GM19328 (cell line): Measurements from ENCODE around the gene WEE2.
"Not testable (repeated sequence)": the region's sequence is repeated elsewhere in the genome, so short reads cannot be mapped to it uniquely, and the experiment has no call there.

ENCODE experiments used
- ATAC-seq: cut with Tn5 transposase; IDR thresholded peaks from one replicate; pipeline ENCODE4 v1.9.1; 2021; ENCODE audit warnings: mild to moderate bottlenecking, moderate library complexity; ENCODE audit not compliant: unreplicated experiment

Gene WEE2

DNA sequence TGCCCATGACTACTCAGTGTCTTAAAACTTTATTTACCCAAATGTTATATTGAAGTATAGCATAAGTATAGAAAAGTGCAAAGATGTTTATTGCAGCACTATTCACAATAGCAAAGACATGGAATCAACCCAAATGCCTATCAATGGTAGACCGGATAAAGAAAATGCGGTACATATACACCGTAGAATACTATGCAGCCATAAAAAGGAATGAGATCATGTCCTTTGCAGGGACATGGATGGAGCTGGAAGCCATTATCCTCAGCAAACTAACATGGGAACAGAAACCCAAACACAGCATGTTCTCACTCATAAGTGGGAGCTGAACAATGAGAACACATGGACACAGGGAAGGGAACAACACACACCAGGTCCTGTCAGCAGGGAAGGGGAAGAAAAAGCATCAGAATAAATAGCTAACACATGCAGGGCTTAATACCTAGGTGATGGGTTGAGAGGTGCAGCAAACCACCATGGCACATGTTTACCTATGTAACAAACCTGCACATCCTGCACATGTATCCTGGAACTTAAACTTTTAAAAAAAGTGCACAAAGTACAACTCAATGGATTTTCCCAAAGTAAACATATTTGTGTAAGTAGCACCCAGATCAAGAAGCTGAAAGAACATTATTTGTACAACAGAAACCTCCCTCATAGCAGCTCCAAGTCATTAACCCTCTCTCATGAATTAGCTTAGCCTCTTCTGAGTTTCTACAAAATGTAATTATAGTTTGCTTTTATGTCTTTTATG is 18.9 kb upstream of the WEE2 start:
- ATAC-seq: not testable (repeated sequence)

DNA sequence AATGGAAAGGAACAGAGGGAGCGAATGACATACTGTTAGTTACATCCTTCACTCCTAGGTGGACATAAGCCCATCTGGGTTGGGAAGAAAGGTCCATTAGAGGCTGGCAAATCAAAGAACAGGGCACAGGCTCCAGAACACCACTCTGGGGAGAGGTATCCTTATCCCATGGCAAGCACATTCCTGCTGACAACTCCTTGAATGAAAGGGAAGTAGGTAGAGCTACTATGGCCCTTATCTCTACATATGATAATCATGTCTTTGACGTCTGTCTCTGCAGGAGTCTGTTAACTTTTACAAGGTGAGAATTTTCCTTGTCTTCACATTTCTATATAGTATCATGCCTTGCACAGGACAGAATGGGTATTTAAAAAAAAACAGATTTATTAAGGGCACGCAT is 16.6 kb upstream of the WEE2 start:
- ATAC-seq: no peak

DNA sequence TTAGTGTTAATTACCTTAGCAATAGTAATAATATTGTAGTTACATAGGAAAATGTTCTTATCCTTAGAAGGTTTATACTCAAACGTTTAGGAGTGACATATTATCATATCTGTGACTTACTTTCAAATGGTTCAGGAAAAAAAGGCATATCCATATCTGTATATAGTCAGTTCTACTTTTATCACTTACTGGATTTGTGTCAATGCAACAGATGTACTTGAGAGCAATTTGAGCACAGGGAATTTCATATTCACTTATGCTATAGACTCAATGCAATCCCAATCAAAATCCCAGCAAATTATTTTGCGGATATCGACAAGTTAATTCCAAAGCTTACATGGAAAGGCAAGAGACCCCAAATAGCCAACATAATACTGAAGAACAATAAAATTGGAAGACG is 16.2 kb upstream of the WEE2 start:
- no peak for ATAC-seq

- ATAC-seq: no peak
These were observed 15.1 kb upstream of the WEE2 start for GRCh38 chr7:141693082-141693481.

DNA sequence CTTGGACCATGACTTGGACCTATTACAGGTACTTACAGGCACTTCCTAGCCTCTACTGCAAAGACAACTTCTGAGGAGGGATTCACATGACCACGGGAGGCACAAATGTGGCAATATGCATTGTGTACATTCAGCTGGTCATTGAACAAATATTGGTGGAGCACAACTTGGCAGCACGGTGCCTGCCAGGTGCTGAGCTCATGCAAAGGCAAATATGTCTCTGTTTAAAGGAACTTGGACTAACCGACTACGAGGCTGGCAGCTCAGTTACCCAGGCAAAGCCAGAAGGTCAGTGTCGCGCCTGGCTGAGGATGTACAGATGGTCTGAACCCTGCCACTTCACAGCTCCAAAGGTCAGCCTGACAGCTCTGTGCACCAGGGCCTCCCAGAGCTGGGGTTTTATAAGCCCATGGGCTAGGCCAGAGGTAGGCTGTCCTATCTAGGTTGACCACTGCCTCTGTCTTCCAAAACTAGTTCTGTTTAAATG is 12.3 kb upstream of the WEE2 start:
- ATAC-seq: no peak

- ATAC-seq: no peak
These were observed 11.8 kb upstream of the WEE2 start for GRCh38 chr7:141696348-141696747.

GRCh38 chr7:141697211-141697871 is 10.8 kb upstream of the WEE2 start:
- ATAC-seq: no peak

DNA sequence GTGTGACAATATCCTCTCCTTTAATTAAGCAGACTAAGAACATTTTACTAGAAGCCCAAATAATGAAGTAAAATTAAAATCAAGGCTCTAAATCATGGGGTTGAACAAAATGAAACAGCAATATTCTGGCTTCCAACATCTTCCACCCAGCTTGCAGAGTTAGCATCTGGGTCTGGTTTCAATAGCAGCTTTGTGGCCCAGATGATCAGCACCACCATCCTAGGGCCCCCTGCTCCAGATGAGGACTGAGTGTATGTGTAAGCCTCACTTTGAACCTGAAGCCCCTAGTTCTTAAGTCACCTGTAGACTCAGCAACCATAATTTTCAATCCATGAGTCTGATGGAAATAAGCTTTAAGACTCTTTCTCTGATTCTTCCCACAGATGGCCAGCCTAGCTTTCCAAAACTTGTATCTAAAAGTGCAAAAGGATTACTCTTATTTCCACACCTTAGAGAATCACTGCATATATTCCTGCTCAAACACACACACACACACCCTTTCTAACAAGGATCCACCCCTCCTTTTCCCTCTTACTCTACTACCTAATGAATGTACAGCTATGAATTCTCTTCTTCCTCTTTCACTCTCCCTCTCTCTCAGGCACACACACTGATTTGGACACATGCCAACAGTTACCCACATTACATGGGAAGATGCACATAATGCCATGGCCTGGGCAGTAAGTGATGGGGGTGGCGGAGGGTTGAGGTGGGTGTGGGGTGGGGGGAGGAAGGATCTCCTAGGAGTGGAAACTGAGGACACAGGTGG is 9.7 kb upstream of the WEE2 start:
- ATAC-seq: no peak

- no peak for ATAC-seq
These were observed 8.3 kb upstream of the WEE2 start for GRCh38 chr7:141699860-141700259.

GRCh38 chr7:141700296-141700847 is 7.8 kb upstream of the WEE2 start:
- ATAC-seq: no peak

DNA sequence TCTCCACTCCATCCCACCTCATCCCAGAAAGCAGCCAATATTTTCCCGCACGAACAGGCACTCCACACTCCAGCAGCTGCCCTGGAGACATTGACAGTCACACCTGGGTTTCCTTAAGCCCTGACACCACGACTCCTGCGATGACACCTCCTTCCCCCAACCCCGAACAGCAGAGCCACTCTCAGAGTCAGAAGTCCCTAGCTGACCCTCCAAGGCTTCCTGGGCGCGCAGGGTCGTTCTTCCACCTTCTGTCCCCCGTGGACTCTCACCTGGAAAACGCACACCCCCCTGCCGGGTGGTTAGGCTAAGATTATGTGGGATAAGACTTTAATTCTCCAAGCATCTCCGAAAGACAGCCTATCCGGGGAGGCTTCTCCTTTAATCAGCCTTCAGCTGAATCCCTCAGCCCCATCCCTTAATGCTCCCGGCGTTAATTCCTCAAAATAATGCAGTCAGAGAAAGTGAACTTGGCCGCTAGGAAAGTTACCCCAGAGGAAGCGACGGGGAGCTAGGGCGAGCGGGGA is 7.2 kb upstream of the WEE2 start:
- ATAC-seq: no peak

GRCh38 chr7:141701489-141702046 is 6.6 kb upstream of the WEE2 start:
- peak; percentile 75 for ATAC-seq

DNA sequence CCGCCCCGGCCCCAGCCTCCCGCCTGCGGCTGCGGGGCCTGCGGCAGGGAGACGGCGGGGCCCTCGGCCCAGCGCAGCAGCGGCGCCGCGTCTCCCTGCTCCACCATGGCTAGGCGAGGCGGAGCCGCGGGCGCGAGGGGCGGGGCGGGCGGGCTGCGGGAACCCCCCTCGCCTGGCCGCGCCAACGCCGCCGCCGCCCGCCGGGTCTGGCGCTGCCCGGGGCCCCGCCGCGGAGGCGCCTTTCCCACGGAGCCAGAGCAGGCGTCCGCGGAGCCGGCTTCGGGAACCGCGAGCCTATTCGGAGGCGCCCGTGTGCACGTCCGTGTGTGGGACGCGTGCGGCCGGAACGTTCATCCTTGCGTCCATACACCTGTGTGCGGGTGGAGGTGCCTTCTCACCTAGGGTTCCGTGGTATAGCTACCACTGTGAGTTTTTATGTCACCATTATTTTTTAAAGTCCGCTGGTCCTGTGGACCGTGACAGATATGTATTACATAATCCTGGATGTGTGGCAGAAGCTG is 6.0 kb upstream of the WEE2 start, which contains the start of gene DENND11:
DENND11 (minus strand) TSS at position 120 of the 521 bp plus-strand sequence; CDS start at position 107, 13 bp downstream.
- peak; percentile 74 for ATAC-seq

- no peak for ATAC-seq
These were observed 5.3 kb upstream of the WEE2 start for GRCh38 chr7:141702892-141703291.

DNA sequence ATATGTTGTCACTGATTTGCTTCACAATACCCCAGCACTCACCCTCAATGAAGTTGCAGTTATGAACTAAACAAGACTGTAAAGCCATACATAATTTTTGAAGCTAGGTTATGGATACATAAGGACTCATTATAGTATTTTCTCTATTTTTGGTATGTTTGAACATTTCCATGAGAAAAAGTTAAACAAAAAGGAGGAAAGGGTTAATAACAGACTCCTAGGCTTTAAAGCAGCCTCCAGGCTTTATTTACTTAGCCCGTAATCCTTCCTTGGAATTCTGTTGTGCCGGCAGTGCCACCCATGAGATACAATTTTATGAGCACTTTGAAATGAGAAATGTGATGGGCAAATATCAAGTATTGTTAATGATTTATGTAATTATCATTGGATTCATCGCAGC is 4.0 kb upstream of the WEE2 start:
- ATAC-seq: no peak

GRCh38 chr7:141704741-141705140 is 3.4 kb upstream of the WEE2 start:
- ATAC-seq: no peak

DNA sequence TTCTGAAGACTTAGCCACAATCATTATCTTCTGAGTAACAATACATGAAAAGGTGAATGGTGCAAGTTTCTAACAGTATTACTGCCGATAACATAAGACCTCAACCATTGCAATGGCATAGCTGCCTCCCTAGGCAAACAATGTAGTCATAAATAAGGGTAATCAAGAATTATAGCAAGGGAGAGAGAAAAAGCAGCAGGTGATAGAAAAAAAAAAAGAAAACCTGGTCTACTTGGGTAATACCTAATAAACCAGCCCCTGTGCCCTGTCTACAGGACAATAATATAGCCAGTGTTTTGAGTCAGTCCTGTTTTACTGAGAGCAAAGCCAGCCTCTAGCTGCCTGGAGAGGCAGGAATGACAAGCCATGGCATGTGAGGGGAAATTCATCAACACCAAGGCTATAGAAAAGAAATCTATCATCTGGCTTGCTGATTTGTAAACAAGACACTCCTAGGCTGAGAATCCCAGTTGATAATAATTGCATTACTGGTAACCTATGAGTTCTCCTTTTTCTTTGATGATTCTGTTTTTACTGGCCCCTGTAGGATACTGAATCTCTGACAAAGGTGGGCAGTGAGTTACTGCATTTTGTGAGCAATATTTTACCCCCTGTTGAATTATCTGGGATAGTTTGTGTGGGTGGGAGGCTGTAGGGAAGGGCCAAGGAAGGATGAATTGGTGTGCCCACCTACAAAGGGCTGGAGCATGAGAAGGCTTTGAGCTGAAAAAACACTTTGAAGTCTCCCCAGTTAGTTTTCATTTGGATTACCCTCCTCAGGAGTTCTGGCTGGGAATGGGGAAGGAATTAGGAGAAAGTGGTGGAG is 1.7 kb upstream of the WEE2 start:
- no peak for ATAC-seq

DNA sequence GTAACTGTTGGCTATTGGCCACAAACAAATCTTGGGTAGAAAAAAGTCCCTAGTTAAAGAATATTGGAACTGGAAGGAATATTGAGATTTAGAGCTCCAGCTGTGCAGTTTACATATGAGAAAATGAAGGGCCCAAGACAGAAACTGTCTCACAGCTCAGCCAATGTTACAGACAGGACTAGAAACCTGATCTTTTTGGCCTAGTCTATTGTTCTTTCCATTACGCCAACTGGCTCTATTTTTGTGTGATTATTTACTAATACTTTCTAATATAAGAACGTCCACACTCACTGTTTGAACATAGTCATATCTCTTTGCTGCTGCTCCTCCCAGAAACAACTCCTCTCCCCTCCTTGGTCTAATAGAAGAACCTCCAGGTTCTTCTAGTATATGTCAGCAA is 1.2 kb downstream of the WEE2 start:
- no peak for ATAC-seq

DNA sequence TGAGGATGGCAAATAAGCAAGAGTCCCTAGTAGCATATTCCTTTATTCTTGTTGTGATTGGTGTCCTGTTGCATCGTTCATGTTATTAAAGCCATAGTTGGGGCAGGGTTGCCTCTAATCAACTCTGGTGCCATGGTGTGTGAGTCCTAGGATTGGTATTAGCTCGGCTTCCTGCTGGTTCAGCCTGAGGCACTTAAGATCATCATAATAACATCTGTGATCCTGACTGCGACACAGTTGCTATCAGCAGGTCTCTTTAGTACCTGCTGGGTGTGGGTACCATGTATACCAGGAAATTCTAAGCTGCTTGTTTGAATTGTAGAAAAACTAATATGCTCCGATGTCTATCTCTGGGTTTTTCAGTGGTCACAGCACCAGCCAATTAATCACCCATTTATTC is 1.6 kb downstream of the WEE2 start:
- no peak for ATAC-seq

DNA sequence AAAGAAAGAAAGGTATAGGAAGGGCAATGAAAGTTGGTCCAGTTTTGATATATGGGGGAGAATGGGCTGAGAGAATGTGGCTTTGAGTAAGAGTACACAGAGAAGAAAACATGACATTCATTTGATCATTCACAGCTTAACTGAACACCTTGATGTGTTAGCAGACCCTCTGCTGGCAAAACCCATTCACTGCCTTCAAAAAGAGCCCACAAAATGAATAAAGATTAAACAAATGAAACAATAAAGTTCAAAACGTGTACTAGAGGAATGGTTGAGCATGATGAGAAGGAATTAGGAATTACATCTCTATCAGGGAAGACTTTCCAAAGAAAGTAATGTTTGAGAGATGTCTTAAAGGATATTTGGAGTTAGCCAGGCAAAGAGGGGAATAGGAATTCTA is 2.1 kb downstream of the WEE2 start:
- no peak for ATAC-seq
